Body of pancreas (tissue), 4 donors: ENCODE measurements around the gene MAPK8IP2.

Source experiments
- CTCF ChIP-seq, 7 experiments: fragments of 450-650 bp in 4 of 7; fragments of 200-600 bp in 3 of 7; sonication (generic) in 3 of 7; IDR thresholded peaks; one replicate each; pipeline ENCODE4 v1.5.1; 2016 to 2019; ENCODE audit warnings: antibody characterized with exemption in 7 of 7
- POLR2A ChIP-seq, 3 donors: fragments of 450-650 bp; IDR thresholded peaks; one replicate each; pipeline ENCODE4 v1.6.1; 2016; ENCODE audit warnings: antibody characterized with exemption in 3 of 3, mild to moderate bottlenecking in 2 of 3

GRCh38 chr22:50613291-50613981 is 12.8 kb downstream of the MAPK8IP2 start:
- TF ChIP-seq CTCF (IDR thresholded peaks at IDR 0.05) (peak in 5 of 7 experiments; percentile 13 to 38 (median 31)), POLR2A (IDR thresholded peaks at IDR 0.05) (peak; percentile 24 to 73 (median 66))
